ENCODE measurements around the gene AOC1.

AOC1 gene

DNA sequence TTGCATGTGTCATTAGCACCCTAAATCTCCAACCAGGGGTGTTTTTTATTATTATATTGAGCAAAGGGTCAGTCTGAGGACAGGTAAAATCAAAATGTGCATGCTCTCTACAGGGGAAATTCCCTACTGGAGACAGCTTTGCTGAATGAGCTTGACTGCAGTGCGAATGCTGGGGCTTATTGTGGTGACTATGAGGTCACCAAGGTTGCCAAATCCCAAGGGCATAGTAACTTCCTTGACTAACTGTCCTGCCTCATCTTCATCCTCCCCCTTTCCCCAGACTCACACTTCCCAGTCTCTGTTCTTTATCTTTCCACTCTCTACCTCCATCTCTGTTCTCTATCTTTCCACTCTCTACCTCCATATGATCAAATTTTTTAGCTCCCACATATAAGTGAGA, 22.9 kb upstream of the AOC1 start:
- no peaks in the 10 kb centered on the region for H4K20me1 ChIP-seq (ENCODE audit: insufficient read depth, low read length)
- no peaks in the 10 kb centered on the region for H3K79me2 ChIP-seq (ENCODE audit: insufficient read depth, low read length)
- TF ChIP-seq EZH2 (IDR thresholded peaks at IDR 0.05; ENCODE audit: borderline replicate concordance, low read length): no peak

GRCh38 chr7:150830937-150831336, 21.4 kb upstream of the AOC1 start:
- no peaks in the 10 kb centered on the region for H3K9me2 ChIP-seq (ENCODE audit: low read depth, low read length)
- no peak overlapping the region for H3K4me2 ChIP-seq (ENCODE audit: low read length)
- TF ChIP-seq EZH2 (IDR thresholded peaks at IDR 0.05; ENCODE audit: borderline replicate concordance, low read length): no peak
- TF ChIP-seq, protein P1, sequence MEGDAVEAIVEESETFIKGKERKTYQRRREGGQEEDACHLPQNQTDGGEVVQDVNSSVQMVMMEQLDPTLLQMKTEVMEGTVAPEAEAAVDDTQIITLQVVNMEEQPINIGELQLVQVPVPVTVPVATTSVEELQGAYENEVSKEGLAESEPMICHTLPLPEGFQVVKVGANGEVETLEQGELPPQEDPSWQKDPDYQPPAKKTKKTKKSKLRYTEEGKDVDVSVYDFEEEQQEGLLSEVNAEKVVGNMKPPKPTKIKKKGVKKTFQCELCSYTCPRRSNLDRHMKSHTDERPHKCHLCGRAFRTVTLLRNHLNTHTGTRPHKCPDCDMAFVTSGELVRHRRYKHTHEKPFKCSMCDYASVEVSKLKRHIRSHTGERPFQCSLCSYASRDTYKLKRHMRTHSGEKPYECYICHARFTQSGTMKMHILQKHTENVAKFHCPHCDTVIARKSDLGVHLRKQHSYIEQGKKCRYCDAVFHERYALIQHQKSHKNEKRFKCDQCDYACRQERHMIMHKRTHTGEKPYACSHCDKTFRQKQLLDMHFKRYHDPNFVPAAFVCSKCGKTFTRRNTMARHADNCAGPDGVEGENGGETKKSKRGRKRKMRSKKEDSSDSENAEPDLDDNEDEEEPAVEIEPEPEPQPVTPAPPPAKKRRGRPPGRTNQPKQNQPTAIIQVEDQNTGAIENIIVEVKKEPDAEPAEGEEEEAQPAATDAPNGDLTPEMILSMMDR (IDR thresholded peaks at IDR 0.05; ENCODE audit: low read length): no peak
- no peaks in the 10 kb centered on the region for H4K20me1 ChIP-seq (ENCODE audit: insufficient read depth, low read length)
- H3K4me1 ChIP-seq (ENCODE audit: insufficient read depth, low read length, severe bottlenecking): no peaks in the 10 kb centered on the region
- H3K36me3 ChIP-seq (ENCODE audit: insufficient read depth, low read length): no peaks in the 10 kb centered on the region
- H3K9ac ChIP-seq (ENCODE audit: low read length): no peak overlapping the region
- no peak overlapping the region for H2AFZ ChIP-seq (ENCODE audit: low read length)
- peaks cover 7% of the 10 kb centered on the region; the same call in 1 of the 2 replicates for H3K27me3 ChIP-seq (ENCODE audit: insufficient read depth, low read length)
- no peaks in the 10 kb centered on the region for H3F3A ChIP-seq (ENCODE audit: insufficient read depth, low read length)
- no peaks in the 10 kb centered on the region for H3K9me3 ChIP-seq (ENCODE audit: low read length)
- H3K27ac ChIP-seq (ENCODE audit: low read depth, low read length, poor library complexity, severe bottlenecking): no peak overlapping the region
- no peak overlapping the region for H3K4me3 ChIP-seq (ENCODE audit: low read depth, low read length, poor library complexity, severe bottlenecking)
- H3K79me2 ChIP-seq (ENCODE audit: insufficient read depth, low read length): no peaks in the 10 kb centered on the region

More for the DNA sequence above, 22.9 kb upstream of the AOC1 start:
- no peak overlapping the region for H3K4me3 ChIP-seq (ENCODE audit: low read depth, low read length, poor library complexity, severe bottlenecking)
- no peak overlapping the region for H3K9ac ChIP-seq (ENCODE audit: low read length)
- H3F3A ChIP-seq (ENCODE audit: insufficient read depth, low read length): no peaks in the 10 kb centered on the region
- no peaks in the 10 kb centered on the region for H3K36me3 ChIP-seq (ENCODE audit: insufficient read depth, low read length)
- no peak overlapping the region for H3K27ac ChIP-seq (ENCODE audit: low read depth, low read length, poor library complexity, severe bottlenecking)
- no peaks in the 10 kb centered on the region for H3K4me1 ChIP-seq (ENCODE audit: insufficient read depth, low read length, severe bottlenecking)
- H3K9me2 ChIP-seq (ENCODE audit: low read depth, low read length): no peaks in the 10 kb centered on the region
- no peak overlapping the region for H2AFZ ChIP-seq (ENCODE audit: low read length)
- H3K4me2 ChIP-seq (ENCODE audit: low read length): no peak overlapping the region
- peaks cover 13% of the 10 kb centered on the region; the same call in 1 of the 2 replicates for H3K27me3 ChIP-seq (ENCODE audit: insufficient read depth, low read length)
- no peaks in the 10 kb centered on the region for H3K9me3 ChIP-seq (ENCODE audit: low read length)

GRCh38 chr7:150831851-150832250, 20.5 kb upstream of the AOC1 start:
- Histone ChIP-seq H3K36me3 (ENCODE audit: insufficient read depth, low read length) (no peaks in the 10 kb centered on the region), H3K9me3 (ENCODE audit: low read length) (no peaks in the 10 kb centered on the region), H3K4me2 (ENCODE audit: low read length) (no peak overlapping the region), H3K79me2 (ENCODE audit: insufficient read depth, low read length) (no peaks in the 10 kb centered on the region), H3K27me3 (ENCODE audit: insufficient read depth, low read length) (peaks cover 7% of the 10 kb centered on the region; the same call in 1 of the 2 replicates), H3K4me3 (ENCODE audit: low read depth, low read length, poor library complexity, severe bottlenecking) (no peak overlapping the region), H3K9ac (ENCODE audit: low read length) (no peak overlapping the region), H3K27ac (ENCODE audit: low read depth, low read length, poor library complexity, severe bottlenecking) (no peak overlapping the region), H3F3A (ENCODE audit: insufficient read depth, low read length) (no peaks in the 10 kb centered on the region), H3K4me1 (ENCODE audit: insufficient read depth, low read length, severe bottlenecking) (no peaks in the 10 kb centered on the region), H4K20me1 (ENCODE audit: insufficient read depth, low read length) (no peaks in the 10 kb centered on the region), H3K9me2 (ENCODE audit: low read depth, low read length) (no peaks in the 10 kb centered on the region), H2AFZ (ENCODE audit: low read length) (no peak overlapping the region)
- TF ChIP-seq, protein P1 (IDR thresholded peaks at IDR 0.05; ENCODE audit: low read length): no peak
- no peak for TF ChIP-seq EZH2 (IDR thresholded peaks at IDR 0.05; ENCODE audit: borderline replicate concordance, low read length)

DNA sequence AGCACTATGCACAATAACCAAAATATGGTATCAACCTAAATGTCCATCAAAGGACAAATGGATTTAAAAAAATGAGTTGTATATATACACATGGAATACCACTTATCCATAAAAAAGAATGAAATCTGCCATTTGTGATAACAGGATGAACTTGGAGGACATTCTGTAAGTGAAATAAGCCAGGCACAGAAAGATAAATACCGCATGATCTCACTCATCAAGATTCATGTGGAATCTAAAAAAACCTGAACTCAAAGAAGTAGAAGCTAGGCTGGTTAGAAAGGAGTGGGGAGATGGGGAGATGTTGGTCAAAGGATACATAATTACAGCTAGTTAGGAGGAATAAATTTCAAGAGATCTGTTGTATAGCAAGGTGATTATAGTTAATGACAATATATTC, 17.3 kb upstream of the AOC1 start:
- Histone ChIP-seq H4K20me1 (ENCODE audit: insufficient read depth, low read length) (no peaks in the 10 kb centered on the region), H3K27me3 (ENCODE audit: insufficient read depth, low read length) (peaks cover 11% of the 10 kb centered on the region), H3K9ac (ENCODE audit: low read length) (no peak overlapping the region), H3K27ac (ENCODE audit: low read depth, low read length, poor library complexity, severe bottlenecking) (no peak overlapping the region), H3K4me2 (ENCODE audit: low read length) (no peak overlapping the region), H3F3A (ENCODE audit: insufficient read depth, low read length) (no peaks in the 10 kb centered on the region), H3K4me3 (ENCODE audit: low read depth, low read length, poor library complexity, severe bottlenecking) (no peak overlapping the region), H3K79me2 (ENCODE audit: insufficient read depth, low read length) (no peaks in the 10 kb centered on the region), H3K36me3 (ENCODE audit: insufficient read depth, low read length) (no peaks in the 10 kb centered on the region), H3K9me2 (ENCODE audit: low read depth, low read length) (no peaks in the 10 kb centered on the region), H2AFZ (ENCODE audit: low read length) (no peak overlapping the region), H3K4me1 (ENCODE audit: insufficient read depth, low read length, severe bottlenecking) (no peaks in the 10 kb centered on the region), H3K9me3 (ENCODE audit: low read length) (no peaks in the 10 kb centered on the region)
- TF ChIP-seq, protein P1 (IDR thresholded peaks at IDR 0.05; ENCODE audit: low read length): no peak
- no peak for TF ChIP-seq EZH2 (IDR thresholded peaks at IDR 0.05; ENCODE audit: borderline replicate concordance, low read length)
